ENCODE measurements around the gene INTS14.
"Not testable (repeated sequence)": the region's sequence is repeated elsewhere in the genome, so short reads cannot be mapped to it uniquely, and the experiment has no call there.

INTS14 gene

DNA sequence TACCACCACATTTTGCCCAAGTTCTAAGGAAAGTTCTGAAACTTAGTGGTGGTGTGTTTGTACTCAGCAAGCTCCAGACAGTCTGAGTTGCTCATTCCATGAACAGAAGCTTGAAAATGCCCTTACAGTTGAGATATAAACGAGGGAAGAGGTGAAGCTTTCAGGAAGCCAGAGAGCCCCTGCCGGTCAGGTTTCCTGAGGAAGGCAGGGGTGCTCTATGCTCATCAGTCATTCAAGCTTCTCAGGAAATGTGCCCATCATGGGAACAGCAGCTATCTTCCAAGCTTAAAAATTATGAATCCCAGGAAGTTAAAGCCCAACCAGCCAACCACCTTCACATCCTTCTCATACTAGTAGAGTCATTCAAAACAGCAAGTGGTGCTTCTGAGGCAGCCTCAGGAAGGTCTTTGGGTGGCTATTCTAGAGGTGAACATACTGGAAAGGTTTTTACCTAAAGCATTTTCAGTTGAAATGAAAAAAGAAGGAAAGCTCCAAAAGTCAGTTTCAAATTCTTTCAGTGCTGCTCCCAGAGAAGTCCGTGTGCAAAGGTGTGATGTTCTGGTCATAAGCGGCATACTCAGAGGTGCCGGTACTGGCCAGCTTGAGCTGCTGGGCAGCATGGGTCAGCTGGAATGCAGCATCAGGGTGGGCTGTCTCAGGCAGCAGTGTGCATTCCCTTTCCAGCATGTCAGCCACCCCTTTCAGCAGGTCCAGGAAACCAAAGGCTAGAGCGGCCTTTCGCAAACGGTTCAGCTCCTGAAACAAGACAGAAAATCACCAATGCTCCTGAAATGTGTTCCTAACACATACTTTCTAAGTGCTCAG is 31.8 kb downstream of the INTS14 start:
- no peak for DNase-seq (ENCODE audit: low read depth)

DNA sequence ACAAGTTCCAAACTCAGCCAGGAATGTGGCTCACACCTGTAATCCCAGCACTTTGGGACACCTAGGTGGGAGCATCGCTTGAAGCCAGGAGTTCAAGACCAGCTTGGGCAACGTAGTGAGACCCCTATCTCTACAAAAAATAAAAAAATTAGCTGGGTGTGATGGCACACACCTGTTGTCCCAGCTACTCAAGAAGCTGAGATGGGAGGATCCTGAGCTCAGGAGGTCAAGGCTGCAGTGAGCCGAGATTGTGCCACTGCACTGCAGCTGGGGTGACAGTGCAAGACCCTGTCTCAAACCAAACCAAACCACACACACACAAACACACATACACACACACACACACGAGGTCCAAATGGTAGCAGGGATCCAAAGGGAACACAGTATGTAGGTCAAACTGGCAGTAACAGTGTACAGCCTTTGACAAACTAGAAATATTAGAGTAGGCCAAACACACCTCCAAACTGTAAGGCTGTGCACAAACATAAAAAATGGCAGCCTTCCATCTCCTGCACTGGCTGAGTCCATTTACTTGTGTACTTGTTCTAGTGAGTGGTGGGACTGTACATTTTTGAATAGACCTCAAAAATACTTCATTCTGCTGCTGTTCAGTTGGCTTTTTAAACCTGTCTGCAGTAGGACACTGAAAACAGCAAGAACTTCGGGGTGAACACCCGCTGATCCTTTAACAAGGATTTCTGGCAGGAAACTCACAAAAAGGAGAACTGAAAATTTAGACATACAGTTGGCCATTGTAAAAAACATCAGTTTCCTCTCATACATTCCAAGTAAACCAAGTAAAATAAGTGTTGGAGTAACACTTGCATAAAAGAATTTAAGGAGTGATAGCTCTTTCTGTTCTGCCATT is 33.6 kb downstream of the INTS14 start:
- DNase-seq (ENCODE audit: low read depth), result no peak

GRCh38 chr15:65576664-65577063 is 34.3 kb downstream of the INTS14 start:
- DNase-seq (ENCODE audit: low read depth), result no peak

DNA sequence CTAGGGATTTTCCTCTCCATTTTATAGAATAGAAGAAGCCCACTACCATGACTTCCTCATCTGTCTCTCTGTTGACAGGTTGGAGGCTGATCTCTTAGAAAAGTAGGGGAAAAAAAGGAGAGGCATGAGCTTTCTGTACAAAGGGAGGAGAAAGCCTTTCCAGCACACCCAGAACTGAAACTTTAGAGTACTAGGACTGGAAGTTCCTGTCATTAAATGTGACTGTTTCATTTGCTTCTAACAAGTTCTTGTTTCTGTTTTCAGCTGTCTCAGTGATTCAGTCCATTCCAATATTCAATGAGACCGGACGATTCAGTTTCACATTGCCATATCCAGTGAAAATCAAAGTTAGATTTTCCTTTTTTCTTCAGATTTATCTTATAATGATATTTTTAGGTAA is 39.0 kb downstream of the INTS14 start:
- DNase-seq (ENCODE audit: low read depth), result no peak

- no peak for DNase-seq (ENCODE audit: low read depth)
Measured at GRCh38 chr15:65569728-65570127, 41.2 kb downstream of the INTS14 start.

- no peak for DNase-seq (ENCODE audit: low read depth)
Measured at GRCh38 chr15:65561934-65562333, 49.0 kb downstream of the INTS14 start.

- no peak for DNase-seq (ENCODE audit: low read depth)
Measured at GRCh38 chr15:65559941-65560340, 51.0 kb downstream of the INTS14 start.

- no peak for DNase-seq (ENCODE audit: low read depth)
Measured at GRCh38 chr15:65558997-65559760, 51.8 kb downstream of the INTS14 start.

DNA sequence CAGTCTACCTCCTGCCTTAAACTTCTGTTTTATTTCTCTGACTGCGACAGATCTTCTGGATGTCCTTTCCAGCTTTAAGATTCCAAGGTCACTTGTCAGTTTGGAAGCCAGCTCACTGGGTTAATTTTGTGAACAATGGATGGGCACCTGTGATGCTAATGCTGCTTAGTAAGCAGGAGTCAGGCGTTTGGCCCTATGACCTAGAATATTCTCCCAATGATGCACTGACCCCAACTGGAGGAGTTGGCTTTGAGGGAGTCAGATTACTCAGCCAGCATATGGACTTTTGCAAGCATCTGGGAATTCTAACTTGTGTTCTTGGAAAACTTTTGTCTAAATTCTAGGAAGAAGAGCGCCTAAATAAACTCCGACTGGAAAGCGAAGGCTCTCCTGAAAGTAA is 52.6 kb downstream of the INTS14 start:
- no peak for DNase-seq (ENCODE audit: low read depth)

DNA sequence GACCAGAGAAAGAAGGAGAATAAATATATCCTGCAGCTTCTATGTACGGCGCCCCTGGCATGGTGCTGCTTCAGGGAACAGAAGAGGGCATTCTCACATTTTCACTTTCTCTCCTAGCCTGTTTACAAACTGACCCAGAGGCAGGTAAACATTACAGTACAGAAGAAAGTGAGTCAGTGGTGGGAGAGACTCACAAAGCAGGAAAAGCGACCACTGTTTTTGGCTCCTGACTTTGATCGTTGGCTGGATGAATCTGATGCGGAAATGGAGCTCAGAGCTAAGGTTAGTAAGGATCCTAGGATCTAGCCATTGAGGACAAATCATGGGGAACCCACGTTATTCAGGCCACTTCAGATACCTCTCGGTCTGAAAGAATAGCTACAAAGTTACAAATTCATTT is 54.3 kb downstream of the INTS14 start:
- DNase-seq (ENCODE audit: low read depth), result no peak

- DNase-seq (ENCODE audit: low read depth), result no peak
Measured at GRCh38 chr15:65553691-65554090, 57.2 kb downstream of the INTS14 start.

DNA sequence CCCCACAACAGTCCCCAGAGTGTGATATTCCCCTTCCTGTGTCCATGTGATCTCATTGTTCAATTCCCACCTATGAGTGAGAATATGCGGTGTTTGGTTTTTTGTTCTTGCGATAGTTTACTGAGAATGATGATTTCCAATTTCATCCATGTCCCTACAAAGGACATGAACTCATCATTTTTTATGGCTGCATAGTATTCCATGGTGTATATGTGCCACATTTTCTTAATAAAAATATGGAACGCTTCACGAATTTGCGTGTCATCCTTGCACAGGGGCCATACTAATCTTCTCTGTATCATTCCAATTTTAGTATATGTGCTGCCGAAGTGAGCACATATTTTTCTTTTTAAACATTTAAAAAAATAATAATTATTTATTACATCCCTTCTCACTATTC is 58.1 kb downstream of the INTS14 start:
- DNase-seq (ENCODE audit: low read depth), result not testable (repeated sequence)

DNA sequence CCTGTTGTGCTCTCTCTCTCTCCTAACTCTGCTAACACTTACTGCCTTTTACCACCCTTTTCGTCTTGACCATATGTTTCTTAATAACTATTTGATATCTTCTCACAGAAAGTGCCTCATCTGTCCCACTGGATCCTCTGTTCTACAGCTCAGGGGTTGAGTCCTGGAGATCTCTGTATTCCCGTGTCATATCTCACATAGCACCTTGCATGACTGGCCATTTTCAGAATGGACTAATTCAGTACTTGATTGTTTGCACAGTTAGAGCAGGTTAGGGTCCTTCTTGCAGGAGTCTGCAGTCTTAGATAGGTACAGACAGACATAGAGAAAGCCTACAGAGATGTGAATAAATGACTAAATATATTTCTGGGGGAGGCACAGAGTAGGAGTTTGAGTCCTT is 59.7 kb downstream of the INTS14 start:
- DNase-seq (ENCODE audit: low read depth), result no peak

DNA sequence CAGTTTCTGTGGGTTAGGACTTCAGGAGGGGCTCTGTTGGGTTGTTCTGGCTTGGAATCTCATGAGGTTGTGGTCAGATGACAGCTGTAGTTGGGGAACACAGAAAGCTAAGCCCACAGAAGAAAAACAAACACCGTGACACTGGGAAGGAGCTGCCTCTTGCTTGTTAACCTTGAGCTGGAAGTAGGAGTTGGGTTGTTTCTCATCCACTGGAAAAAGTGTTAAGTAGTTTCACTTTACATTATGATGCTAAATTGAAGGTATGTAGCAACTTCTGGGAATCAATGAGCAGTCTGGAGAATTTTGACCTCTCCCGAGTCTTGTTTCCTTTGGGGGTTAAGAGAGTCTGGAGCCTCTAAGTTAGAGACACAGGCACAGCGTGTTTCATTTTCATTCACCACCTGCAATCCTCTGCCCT is 60.2 kb downstream of the INTS14 start:
- DNase-seq (ENCODE audit: low read depth), result no peak

GRCh38 chr15:65549288-65549687 is 61.6 kb downstream of the INTS14 start:
- not testable (repeated sequence) for DNase-seq (ENCODE audit: low read depth)

DNA sequence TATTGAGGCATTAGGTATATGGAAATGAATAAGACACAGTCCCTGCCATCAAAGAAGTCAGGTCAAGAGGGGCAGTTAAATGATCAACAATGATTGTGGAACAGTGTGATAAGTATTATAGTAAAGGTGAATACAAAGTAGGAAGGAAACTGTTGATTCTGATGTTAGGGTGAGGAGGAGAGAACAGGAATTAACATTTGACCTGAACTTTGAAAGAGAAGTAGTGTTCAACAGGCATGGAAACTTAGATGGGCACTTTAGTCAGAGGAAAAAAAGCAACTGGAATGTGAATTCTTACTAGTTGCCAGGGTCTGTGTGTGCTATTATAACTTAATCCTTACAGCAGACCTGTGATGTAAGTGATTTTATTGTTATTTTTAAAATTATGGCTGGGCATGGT is 63.1 kb downstream of the INTS14 start:
- DNase-seq (ENCODE audit: low read depth), result no peak

- no peak for DNase-seq (ENCODE audit: low read depth)
Measured at GRCh38 chr15:65541231-65541820, 69.6 kb downstream of the INTS14 start.

- no peak for DNase-seq (ENCODE audit: low read depth)
Measured at GRCh38 chr15:65540314-65540713, 70.6 kb downstream of the INTS14 start.

- DNase-seq (ENCODE audit: low read depth), result no peak
Measured at GRCh38 chr15:65535192-65535591, 75.7 kb downstream of the INTS14 start.

DNA sequence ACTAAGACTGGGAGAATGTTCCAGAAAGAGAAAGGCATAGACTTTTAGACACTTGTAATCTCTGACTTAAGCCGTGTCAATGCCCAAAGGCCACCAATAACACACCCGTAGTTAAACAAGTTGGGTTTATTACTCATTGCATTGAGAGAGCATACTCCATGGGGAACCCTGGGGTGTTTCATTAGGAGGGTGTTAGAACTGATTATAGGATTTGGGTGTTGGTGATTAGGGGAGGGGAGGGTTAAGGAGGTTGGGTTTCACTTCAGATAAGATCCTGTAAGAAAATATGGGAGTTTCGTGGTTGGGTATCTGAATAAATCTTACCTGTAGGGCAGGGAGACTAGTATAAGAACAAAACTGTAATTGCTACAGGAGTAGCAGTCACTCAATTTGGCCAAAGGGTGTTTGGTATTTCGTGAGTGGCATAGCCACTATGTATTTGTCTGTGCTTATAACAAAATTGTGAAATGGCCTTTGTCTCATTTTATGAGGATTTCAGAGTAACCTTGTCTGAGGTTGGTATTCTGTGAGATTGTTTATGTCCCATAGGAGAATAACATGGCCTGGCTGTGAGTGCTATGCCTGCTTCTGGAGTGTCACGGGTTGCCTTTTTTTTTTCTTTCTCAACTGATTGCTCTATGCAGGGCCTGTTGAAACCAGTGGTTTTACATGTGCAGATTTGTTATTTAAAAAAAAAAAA is 77.7 kb downstream of the INTS14 start:
- DNase-seq (ENCODE audit: low read depth), result no peak

GRCh38 chr15:65532738-65533051 is 78.2 kb downstream of the INTS14 start:
- DNase-seq (ENCODE audit: low read depth), result no peak

All from activated T-cell treated with anti-CD3 and anti-CD28 coated beads for 24 hours (primary cell).